AG04450 (cell line): ENCODE measurements around the gene AHNAK2. TPM values are rescaled to one million over a fixed set of nuclear protein-coding genes. Genes with fewer than 3 reads are reported as not detected.
"Not testable (repeated sequence)": the region's sequence is repeated elsewhere in the genome, so short reads cannot be mapped to it uniquely, and the experiment has no call there.

Experiments used
- CTCF ChIA-PET: fragments of 300-600, 350-600 bp; formaldehyde crosslinking; extraction: SDS; loops from one replicate; lab custom pipeline; 2022; ENCODE audit warnings: antibody characterized with exemption, inconsistent platforms; lab: Charles Lee
- POLR2A ChIA-PET: fragments of 350-600 bp; formaldehyde crosslinking; extraction: SDS; loops from one replicate; lab custom pipeline; 2021; ENCODE audit warnings: antibody characterized with exemption, inconsistent platforms; lab: Yijun Ruan, JAX
- DNase-seq: peaks from one replicate; pipeline ENCODE4 v3.0.0-alpha.2; 2011; ENCODE audit warnings: low read depth, low spot score
- H3K27ac ChIP-seq: one replicate; pipeline ENCODE4 v1.5.1; 2012; ENCODE audit warnings: low read depth, low read length, control low read depth
- H3K27me3 ChIP-seq: one replicate; pipeline ENCODE4 v1.6.0; 2012; ENCODE audit warnings: low read length; ENCODE audit not compliant: control insufficient read depth, insufficient read depth
- H3K4me3 ChIP-seq: 2 replicates; pipeline ENCODE4 v1.5.1; 2011; ENCODE audit warnings: mild to moderate bottlenecking, low read depth, low read length, control low read depth
- H3K9me3 ChIP-seq: 2 replicates; pipeline ENCODE4 v1.5.1; 2012; ENCODE audit warnings: low read length; ENCODE audit not compliant: control insufficient read depth, insufficient read depth
- CTCF ChIP-seq: IDR thresholded peaks from 2 replicates; pipeline ENCODE4 v1.5.1; 2011; ENCODE audit warnings: low read depth, low read length, control low read depth, inconsistent platforms
- polyA plus RNA-seq: library from polyadenylated mRNA; depleted of rRNA; stranded (reverse); fragments of >200 nt; gene quantifications from 2 replicates; pipeline ENCODE4 v1.2.3, GENCODE V29; 2011

AHNAK2 gene
- polyA plus RNA-seq, 1 experiment = 10.0 TPM

GRCh38 chr14:104953896-104954656, 24.1 kb downstream of the AHNAK2 start:
- DNase-seq = no peak
- Histone ChIP-seq H3K27ac (no peak overlapping the region), H3K27me3 (no peaks in the 10 kb centered on the region), H3K9me3 (peaks cover 15% of the 10 kb centered on the region; the same call in 1 of the 2 replicates), H3K4me3 (no peak overlapping the region)
- CTCF ChIA-PET = no interaction called here
- POLR2A ChIA-PET = no interaction called here
- TF ChIP-seq CTCF = no peak

GRCh38 chr14:104953097-104953496, 25.1 kb downstream of the AHNAK2 start:
- no peak overlapping the region for H3K4me3 ChIP-seq
- POLR2A ChIA-PET = no interaction called here
- H3K27me3 ChIP-seq = no peaks in the 10 kb centered on the region
- DNase-seq = no peak
- H3K27ac ChIP-seq = no peak overlapping the region
- H3K9me3 ChIP-seq = peaks cover 15% of the 10 kb centered on the region; the same call in 1 of the 2 replicates
- no peak for TF ChIP-seq CTCF
- CTCF ChIA-PET = no interaction called here

- H3K4me3 ChIP-seq, POLR2A ChIA-PET, H3K27me3 ChIP-seq, CTCF ChIA-PET, H3K27ac ChIP-seq, DNase-seq: not testable (repeated sequence)
- H3K9me3 ChIP-seq = peaks cover 18% of the 10 kb centered on the region; the same call in 1 of the 2 replicates
These were observed 26.1 kb downstream of the AHNAK2 start for GRCh38 chr14:104951863-104952657.

- peaks cover 20% of the 10 kb centered on the region; the same call in 1 of the 2 replicates for H3K9me3 ChIP-seq
- H3K27ac ChIP-seq, DNase-seq, H3K4me3 ChIP-seq, POLR2A ChIA-PET, H3K27me3 ChIP-seq, CTCF ChIA-PET: not testable (repeated sequence)
These were observed 27.5 kb downstream of the AHNAK2 start for GRCh38 chr14:104950701-104951100.

GRCh38 chr14:104950021-104950420, 28.2 kb downstream of the AHNAK2 start:
- H3K4me3 ChIP-seq = no peak overlapping the region
- H3K9me3 ChIP-seq = peaks cover 23% of the 10 kb centered on the region; the same call in 1 of the 2 replicates
- no peak overlapping the region for H3K27ac ChIP-seq
- no peak for TF ChIP-seq CTCF
- POLR2A ChIA-PET = no interaction called here
- CTCF ChIA-PET = no interaction called here
- no peak for DNase-seq
- no peaks in the 10 kb centered on the region for H3K27me3 ChIP-seq

- POLR2A ChIA-PET, H3K27me3 ChIP-seq, H3K27ac ChIP-seq, DNase-seq, H3K4me3 ChIP-seq: not testable (repeated sequence)
- CTCF ChIA-PET = interaction anchor here (0.7 kb wide), 1 partner anchor 20 kb away, joined by 4 read pairs; no protein-coding TSS in a partner anchor
- peaks cover 28% of the 10 kb centered on the region; the same call in 1 of the 2 replicates for H3K9me3 ChIP-seq
These were observed 28.7 kb downstream of the AHNAK2 start for GRCh38 chr14:104949406-104949955.
